ENCODE measurements around the gene USP47.

- TF ChIP-seq CTCF (conservative IDR thresholded peaks at IDR 0.05; ENCODE audit: low read depth, low read length): no peak
- TF ChIP-seq EZH2phosphoT487 (IDR thresholded peaks at IDR 0.05; ENCODE audit: borderline replicate concordance, low read length): no peak
Measured at GRCh38 chr11:11937957-11938356, 96.2 kb downstream of the USP47 start.

All from PC-3 (cell line).